Subcutaneous adipose tissue (tissue), 4 donors: ENCODE data around the gene CNGA4. TPM values are rescaled to one million over a fixed set of nuclear protein-coding genes. Genes with fewer than 3 reads are reported as not detected.

ENCODE experiments used
- total RNA-seq, 4 donors: library from RNA; depleted of rRNA; stranded (reverse); fragments of >200 nt; gene quantifications; one replicate each; pipeline ENCODE4 v1.1.0, GENCODE V29; 2016
- TF ChIP-seq, protein P1 (sequence below): fragments of 450-650 bp; IDR thresholded peaks from one replicate; pipeline ENCODE4 v1.5.1; 2016; ENCODE audit warnings: low read depth, mild to moderate bottlenecking, control low read depth, antibody characterized with exemption, moderate library complexity

The CNGA4 gene, protein sequence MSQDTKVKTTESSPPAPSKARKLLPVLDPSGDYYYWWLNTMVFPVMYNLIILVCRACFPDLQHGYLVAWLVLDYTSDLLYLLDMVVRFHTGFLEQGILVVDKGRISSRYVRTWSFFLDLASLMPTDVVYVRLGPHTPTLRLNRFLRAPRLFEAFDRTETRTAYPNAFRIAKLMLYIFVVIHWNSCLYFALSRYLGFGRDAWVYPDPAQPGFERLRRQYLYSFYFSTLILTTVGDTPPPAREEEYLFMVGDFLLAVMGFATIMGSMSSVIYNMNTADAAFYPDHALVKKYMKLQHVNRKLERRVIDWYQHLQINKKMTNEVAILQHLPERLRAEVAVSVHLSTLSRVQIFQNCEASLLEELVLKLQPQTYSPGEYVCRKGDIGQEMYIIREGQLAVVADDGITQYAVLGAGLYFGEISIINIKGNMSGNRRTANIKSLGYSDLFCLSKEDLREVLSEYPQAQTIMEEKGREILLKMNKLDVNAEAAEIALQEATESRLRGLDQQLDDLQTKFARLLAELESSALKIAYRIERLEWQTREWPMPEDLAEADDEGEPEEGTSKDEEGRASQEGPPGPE
- total RNA-seq: not detected

DNA sequence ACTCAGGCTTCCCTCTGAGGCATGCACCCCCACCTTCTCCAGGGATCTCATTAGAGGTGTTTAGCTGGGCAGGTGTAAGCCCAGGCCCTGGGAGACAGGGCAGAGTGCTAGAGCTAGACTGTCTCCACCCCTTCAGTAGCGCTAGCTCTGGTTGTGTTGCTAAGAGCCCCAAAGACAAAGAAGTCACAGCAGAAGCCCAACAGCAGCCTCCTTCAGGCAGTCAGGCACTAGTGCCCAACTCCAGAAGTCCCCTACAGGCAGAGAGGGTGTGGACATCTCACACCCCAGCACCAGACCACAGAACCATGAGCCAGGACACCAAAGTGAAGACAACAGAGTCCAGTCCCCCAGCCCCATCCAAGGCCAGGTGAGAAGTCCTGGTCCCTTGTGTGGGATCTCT lies at the start of gene CNGA4:
TSS of gene CNGA4 (plus strand) at position 188 of the 400 bp plus-strand sequence. CDS start at position 306, 118 bp downstream.
- TF ChIP-seq, protein P1, sequence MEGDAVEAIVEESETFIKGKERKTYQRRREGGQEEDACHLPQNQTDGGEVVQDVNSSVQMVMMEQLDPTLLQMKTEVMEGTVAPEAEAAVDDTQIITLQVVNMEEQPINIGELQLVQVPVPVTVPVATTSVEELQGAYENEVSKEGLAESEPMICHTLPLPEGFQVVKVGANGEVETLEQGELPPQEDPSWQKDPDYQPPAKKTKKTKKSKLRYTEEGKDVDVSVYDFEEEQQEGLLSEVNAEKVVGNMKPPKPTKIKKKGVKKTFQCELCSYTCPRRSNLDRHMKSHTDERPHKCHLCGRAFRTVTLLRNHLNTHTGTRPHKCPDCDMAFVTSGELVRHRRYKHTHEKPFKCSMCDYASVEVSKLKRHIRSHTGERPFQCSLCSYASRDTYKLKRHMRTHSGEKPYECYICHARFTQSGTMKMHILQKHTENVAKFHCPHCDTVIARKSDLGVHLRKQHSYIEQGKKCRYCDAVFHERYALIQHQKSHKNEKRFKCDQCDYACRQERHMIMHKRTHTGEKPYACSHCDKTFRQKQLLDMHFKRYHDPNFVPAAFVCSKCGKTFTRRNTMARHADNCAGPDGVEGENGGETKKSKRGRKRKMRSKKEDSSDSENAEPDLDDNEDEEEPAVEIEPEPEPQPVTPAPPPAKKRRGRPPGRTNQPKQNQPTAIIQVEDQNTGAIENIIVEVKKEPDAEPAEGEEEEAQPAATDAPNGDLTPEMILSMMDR: no peak

DNA sequence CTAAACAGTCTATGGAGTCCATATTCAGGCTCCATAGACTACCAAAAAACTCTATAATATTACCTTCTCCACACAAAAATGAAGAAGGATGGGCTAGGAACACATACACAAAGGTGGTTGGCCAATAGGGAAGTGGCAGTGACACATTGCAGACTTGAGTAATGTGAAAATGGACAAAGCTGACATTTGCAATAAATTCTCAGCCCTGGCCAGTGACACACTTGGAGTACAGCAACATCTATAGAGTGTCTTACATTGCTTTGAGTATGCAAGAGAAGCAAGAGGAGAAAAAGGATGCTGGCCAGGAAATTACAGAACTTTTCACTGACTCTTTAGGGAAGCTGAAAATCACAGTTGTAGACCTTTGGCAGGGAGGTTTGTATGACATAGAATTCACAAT lies 47.1 kb upstream of the CNGA4 start:
- TF ChIP-seq, protein P1: no peak

- TF ChIP-seq, protein P1: no peak
Measured at GRCh38 chr11:6194065-6194581, 44.8 kb upstream of the CNGA4 start.

DNA sequence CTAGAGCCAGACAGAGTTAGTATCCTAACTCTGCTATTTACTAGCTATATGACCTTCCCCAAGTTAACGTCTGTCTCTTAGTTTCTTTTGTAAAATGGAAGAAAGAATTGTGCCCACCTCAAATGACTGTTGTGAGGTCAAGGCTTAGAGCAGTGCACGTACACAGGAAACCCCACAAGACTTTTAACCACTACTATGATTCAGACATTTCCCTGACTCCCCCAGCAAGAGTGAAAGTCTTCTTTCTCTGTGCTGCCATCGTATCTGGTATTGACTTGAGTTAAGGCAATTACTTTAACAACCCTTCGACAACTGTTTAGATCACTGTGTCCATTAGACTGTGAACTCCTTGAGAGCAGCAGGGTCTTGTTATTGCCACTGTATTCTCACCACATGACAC lies 42.5 kb upstream of the CNGA4 start:
- TF ChIP-seq, protein P1: no peak

- TF ChIP-seq, protein P1: no peak
Measured at GRCh38 chr11:6197466-6198200, 41.3 kb upstream of the CNGA4 start.

GRCh38 chr11:6199174-6199810 lies 39.6 kb upstream of the CNGA4 start, which contains the start of gene OR52W1:
OR52W1 (plus strand) TSS chr11:6199224; CDS start chr11:6199224, 0 bp downstream.
- TF ChIP-seq, protein P1: no peak
